ENCODE data around the gene VCAN. TPM values are rescaled to one million over a fixed set of nuclear protein-coding genes. Genes with fewer than 3 reads are reported as not detected.
A peak's percentile ranks its signal among the peaks of the same experiment; 100 is the strongest.
"Not testable (repeated sequence)": the region's sequence is repeated elsewhere in the genome, so short reads cannot be mapped to it uniquely, and the experiment has no call there.

The VCAN gene
- total RNA-seq (2014; rRNA removed; shearing (Covaris generic)), result 22.3 and 31.7 TPM in 2 replicates

DNA sequence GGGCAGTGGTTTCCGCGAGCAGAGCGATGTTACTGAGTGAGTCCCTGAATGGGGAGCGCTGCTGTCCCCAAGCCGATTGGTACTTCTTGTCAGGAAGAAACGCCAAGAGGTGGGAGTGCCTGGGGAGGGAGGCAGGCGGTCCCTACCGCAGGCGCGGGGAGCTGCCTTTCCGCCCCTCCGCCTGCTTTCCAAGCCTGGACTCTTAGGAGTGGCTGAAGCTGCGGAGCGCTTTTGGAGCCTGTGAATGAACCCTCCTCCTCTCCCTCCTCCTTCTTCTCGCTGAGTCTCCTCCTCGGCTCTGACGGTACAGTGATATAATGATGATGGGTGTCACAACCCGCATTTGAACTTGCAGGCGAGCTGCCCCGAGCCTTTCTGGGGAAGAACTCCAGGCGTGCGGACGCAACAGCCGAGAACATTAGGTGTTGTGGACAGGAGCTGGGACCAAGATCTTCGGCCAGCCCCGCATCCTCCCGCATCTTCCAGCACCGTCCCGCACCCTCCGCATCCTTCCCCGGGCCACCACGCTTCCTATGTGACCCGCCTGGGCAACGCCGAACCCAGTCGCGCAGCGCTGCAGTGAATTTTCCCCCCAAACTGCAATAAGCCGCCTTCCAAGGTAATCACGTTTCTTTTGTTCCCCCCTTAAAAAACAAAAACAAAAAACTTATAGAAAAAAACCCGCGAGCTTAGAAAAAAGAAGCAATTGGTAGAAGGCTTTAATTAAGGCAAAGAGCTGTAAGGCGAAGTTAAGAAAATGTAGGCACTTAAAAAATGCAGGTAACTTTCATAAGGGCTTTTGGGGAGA lies at the start of gene VCAN:
TSS of gene VCAN (plus strand) at position 340 of the 808 bp plus-strand sequence. CDS start 11,775 bp downstream, outside the sequence.
- DNase-seq (ENCODE audit: low spot score), result peak; percentile 50

DNA sequence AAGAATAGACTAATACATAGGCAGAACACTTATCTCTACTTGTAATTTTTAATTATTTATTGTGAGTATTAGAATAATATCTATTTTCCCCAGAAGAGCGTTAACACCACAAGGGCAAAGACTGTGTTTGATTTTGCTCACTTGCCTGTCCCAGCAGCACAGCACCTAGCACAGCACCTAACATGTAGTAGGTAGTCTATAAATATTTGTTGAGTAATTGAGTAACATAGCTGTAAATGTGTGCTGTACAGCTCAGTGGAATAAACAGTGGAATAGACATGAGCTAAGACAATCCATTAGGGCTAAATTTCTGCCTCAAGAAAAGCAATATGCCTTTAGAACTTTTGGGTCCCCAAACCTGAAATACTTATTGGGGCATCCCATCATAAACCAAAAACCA lies 49.3 kb upstream of the VCAN start:
- DNase-seq (ENCODE audit: low spot score), result no peak

DNA sequence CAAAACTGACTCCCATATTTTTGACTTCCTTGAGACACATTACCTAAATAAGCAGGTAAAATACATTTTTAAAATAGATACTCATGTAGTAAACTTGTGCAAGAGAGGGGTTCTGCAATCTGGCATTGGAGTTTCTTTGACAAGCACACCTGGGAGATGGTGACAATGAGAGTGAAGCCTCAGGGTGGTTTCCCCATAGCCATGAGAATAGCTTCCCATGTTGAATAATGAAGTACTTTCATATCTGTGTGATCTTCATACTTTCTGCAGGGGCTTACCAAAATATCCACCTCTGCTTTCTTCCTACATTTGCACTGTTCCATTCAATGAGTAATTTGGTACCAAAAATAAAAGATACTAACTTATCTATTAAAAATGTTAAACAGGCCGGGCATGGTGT lies 44.7 kb upstream of the VCAN start:
- DNase-seq (ENCODE audit: low spot score), result no peak

DNA sequence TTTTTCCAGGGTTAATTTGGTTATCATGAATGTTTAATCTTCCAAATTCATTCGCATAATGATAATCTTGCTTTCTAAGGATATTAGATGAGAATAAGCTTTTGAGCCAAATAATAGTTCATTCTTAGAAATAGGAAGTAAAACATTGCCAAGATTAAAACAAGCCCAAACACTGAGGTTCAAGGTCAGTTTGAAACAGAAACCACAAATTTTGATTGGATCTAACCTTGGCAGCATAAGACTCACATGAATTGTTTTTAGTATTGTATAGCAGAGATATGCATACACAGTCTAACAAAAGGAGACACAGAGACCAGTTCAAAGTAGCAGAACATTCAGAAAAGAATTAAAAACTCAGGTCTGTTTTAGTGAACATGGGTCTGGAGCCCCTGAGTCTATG lies 43.4 kb upstream of the VCAN start:
- DNase-seq (ENCODE audit: low spot score), result no peak

DNA sequence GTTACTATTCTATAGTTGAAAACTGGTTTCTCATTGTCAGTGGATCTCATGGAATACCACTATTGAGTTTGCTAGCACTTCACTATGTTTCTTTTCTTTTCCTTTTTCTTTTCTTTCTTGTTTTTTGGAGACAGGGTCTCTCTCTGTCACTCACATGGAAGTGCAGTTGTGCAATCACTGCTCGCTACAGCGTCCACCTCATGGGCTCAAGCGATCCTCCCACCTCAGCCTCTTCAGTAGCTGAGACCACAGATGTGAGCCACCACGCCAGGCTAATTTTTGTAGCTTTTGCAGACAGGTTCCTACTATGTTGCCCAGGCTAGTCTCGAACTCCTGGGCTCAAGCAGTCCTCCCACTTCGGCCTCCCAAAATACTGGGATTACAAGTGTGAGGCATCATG lies 42.7 kb upstream of the VCAN start:
- no peak for DNase-seq (ENCODE audit: low spot score)

DNA sequence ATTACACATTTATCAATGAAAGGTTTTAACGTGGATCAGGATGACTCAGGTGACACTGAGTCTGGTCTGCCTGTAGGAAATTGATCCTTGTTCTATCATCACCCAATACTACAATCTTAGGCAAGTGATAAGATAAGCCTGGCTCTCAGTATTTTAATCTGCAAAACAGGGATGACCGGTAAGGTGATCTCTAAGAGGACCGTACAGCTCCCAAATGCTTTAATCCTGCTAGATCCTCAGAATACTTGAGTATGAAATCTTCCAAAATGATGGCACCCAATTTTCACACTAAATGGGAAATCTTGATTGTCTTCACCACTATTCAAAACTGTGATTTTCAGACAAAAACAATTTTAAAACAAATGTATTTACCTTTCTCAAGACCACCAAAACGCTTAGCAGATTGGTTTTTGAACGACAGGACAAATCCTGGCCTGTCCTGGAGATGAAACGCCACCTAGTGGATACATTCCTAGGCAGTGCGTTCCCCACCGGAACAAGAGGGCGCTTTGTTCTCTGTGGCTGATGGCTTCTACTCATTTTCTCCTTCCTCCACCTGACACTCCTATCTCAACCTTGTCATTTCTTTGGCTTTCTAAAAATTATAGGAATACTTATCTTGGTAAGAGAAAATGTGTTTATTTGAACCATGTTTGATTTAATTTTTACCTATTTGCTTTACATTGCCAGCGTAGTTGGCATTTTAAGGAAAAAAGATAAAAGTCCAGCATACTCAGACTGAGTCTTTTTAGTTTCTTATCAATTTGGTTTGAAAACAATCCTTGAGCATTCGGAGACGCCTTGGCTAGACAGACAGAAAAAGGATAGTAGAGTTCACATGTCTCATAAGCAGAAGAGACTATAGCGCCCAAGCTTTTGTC lies 41.2 kb upstream of the VCAN start:
- DNase-seq (ENCODE audit: low spot score), result peak; percentile 72

DNA sequence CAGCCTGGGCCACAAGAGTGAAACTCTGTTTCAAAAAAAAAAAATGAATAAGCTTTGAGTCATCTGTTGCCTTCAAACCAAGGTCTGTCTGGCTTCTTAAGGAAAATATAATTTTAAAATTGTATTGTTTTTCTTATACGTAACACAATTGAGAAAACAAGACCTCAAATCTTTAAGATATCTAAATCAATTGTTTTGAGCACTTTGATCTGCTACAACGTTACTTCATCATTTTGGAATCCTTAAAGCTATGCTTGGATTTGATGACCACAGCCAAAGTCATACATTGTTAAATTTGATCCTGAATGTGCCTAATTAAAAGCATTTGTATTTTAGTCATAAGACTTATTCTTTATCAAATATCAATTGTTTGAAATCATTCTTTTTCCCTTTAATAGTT lies 37.7 kb upstream of the VCAN start:
- no peak for DNase-seq (ENCODE audit: low spot score)

DNA sequence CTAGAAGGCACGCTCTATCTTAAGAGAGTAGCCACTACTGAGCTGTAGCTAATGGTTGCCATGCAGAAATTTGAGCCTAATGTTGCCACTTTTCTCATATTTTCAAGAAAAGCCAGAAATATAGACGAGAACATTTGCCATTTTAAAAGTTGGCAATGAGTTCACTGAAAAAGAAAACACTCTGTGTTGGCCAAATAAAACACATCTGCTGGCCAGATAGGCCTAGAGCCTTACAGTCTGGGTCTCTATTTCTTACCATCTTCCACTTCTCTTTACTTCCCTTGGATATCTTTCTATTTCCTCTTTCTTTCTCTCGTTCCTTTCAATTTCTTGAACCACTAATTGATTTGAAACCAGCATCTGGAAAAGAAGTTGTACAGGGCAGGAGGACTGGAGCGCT lies 36.6 kb upstream of the VCAN start:
- no peak for DNase-seq (ENCODE audit: low spot score)

DNA sequence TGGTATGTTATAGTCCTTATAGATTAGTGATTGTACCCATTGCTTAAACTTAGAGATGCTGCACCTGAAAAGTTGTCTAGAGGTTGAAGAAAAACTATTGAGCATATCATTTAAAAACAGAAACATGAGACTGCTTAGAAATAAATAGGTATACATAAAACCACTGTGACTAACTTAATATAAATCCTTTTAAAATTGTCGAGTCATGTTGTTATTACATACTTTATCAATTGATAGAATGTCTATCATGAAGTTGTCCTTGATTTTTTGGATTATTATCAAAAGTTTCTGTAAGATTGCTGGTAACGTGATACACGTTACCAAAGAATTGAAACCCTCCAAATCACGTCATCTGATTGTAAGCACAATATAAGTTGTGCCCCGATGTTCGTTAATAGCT lies 35.3 kb upstream of the VCAN start:
- DNase-seq (ENCODE audit: low spot score), result no peak

DNA sequence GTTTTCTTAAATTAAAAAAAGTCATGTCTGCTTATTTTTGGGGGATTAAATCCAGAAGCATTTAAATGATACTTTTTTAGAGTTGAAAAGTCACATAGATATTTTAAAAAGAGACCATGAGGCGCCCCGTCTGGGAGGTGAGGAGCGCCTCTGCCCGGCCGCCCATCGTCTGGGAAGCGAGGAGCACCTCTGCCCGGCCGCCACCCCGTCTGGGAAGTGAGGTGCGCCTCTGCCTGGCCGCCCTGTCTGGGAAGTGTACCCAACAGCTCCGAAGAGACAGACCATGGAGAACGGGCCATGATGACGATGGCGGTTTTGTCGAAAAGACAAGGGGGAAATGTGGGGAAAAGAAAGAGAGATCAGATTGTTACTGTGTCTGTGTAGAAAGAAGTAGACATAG lies 33.8 kb upstream of the VCAN start:
- DNase-seq (ENCODE audit: low spot score), result not testable (repeated sequence)

DNA sequence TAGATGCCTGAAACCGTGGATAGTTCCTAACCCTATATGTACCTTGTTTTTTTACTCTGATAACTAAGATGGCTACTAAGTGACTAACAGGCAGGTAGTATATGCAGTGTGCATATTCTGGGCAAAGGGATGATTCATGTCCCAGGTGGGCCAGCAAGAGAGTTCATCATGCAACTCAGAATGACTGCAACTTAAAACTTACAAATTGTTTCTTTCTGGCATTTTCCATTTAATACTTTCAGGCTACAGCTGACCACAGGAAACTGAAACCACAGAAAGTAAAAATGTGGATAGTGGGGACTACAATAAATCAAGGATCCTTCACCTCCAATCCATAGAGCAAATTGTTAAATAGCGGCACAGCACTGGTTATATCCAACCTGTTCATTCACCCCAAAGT lies 30.7 kb upstream of the VCAN start:
- peak; percentile 16 for DNase-seq (ENCODE audit: low spot score)

DNA sequence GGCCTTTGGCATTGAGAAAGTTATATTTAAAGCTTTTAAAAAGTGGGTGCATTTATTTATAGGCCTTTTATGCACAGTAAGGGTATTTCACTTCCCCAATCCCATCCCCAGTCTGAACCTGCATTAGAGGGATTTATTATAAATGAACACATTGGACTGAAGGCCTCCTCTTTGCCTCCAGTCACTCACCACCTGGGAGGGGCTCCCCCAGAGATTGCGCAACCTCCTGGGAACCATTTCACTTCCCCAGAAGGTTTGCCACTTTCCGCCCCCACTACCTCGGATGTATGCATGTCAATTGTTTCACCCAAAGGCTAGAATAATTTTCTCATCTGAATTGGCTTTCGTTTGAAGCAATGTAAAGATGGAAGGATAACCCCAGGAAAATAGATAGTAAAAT lies 29.8 kb upstream of the VCAN start:
- no peak for DNase-seq (ENCODE audit: low spot score)

DNA sequence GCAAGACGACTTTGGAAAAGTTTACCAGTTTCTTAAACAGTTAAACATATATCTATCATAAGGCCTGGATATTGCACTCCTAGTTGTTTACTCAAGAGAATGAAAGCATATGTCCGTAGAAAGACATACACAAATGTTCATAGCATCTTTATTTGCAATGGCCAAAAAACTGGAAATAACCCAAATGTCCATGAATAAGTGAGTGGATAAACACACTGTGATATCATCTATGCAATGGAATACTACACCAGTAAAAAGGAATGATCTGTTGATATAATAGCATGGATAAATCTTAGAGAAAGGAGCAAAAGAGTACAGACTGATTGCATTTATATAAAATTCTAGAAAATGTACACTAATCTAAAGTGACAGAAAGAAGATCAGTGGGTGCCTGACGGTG lies 28.0 kb upstream of the VCAN start:
- DNase-seq (ENCODE audit: low spot score), result no peak

DNA sequence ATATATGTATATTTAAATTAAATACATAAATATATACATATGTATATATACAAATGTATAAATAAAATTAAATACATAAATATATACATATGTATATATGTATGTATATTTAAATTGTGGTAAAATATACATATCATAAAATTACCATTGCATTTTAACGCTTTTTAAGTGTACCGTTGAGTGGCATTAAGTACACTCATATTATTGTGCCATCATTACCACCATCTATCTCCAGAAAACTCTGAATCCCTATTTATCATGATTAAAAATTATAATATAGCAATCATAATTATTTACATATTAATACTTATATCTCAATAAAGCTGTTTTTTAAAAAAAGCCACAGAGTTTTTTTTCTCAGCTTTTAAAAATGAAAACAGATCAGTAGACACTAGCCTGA lies 27.1 kb upstream of the VCAN start:
- no peak for DNase-seq (ENCODE audit: low spot score)

DNA sequence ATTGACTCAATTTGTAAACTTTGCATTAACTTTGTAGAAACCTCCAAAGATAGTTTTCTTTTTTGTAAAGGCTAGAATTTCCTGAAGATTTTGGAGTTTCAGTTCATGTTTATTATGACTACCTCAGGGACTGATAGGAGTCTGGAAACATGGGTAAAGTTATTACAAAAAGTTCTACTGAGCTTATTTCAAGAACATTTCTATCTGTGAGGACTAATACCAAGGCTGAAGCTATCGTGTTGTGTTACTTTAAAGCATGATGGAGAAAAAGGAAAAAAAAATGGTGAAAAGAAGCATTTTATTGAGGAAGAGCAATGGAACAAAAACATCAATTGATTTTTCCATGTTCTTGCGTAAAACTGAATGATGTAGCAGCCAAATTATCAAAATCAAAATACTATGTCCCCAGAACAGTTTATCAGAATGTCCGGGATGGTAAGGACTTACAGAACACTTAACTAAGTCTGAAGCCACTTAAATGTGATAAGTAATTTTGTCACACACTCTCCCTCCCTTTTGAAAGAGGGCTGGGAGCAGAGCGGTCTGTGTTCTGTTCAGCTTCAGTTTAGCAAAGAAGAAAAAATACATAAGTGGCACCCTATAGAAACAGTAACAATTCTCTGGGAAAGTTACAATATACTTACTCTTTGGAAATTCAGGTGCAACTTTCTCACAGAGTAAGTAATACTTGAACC lies 25.1 kb upstream of the VCAN start:
- no peak for DNase-seq (ENCODE audit: low spot score)

DNA sequence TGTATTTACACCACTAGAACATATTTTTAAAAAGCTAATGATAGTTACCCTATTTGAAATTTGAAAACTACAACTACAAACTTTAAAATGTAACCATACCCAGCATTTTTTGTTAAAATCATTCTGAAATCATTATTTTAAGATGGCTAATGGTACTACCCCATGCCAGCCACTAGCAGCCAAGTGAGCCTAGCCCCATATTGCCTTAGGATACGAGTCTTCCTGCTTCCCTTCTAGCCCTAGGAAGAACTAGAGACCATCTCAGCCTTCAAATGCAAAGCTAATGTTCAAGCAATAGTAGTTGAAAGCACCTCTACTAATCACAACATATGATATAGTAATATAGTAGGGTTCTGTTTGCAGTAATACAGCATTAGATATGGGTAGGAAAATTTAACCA lies 24.0 kb upstream of the VCAN start:
- no peak for DNase-seq (ENCODE audit: low spot score)

DNA sequence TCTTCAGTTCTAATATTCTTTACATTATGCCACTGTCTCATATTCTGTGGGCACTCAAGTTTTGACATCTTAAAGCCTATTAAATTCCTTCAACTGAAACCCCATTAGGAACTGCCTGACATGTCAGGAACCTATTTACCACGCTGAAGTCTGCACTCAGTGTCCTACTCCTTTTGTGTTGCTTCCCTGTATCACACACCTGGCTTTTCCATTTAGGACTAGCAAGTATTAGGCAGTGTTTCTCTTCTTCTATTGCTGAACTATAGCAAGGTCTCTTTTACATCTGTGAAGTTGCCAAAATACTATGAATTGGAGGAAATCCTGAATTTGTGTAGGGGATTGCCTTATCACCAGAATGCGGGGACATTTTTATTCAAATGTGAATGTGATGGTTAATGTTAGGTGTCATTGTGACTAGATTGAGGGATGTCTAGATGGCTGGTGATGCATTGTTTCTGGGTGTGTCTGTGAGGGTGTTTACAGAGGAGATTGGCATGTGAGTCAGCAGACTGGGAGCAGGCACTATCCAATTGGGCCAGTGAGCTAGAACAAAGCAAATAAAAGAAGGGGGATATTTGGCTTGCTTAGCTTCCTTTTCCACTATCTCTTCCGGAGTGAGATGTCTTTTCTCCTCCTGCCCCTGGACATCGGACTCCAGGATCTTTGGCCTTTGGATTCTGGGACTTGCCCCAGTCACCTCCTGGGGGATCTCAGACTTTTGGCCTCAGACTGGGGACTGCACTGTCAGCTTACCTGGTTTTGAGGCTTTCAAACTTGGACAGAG lies 21.2 kb upstream of the VCAN start:
- no peak for DNase-seq (ENCODE audit: low spot score)

DNA sequence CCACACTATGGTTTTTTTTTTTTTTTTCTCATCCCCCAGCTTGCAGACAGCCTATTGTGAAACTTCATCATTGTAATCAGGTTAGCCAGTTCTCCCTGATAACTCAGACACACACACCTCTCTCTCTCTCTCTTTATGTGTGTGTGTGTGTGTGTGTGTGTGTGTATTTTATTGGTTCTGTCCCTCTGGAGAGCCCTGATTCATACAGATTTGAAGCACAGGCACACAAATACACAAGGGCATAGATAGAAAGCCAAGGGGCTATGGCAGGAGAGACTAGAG lies 20.6 kb upstream of the VCAN start:
- DNase-seq (ENCODE audit: low spot score), result no peak

DNA sequence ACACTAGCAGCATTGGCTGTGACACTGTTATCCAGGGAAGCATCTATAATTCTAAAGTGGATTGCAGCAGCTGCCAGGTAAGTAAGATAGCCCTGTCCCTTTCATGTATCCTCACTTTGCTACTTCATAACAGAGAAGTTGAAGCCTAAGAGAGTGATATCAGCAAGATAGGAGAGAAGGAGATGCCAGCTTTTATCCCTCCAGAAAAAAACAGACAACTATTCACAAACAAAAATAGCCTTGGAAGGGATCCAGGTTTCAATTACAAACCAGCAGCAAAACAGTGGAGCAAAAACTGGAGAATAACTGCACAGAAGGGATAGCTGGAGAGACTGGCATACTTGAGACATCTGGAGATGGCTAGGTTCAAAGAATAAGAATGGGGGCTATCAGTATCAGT lies 19.6 kb upstream of the VCAN start:
- DNase-seq (ENCODE audit: low spot score), result no peak

DNA sequence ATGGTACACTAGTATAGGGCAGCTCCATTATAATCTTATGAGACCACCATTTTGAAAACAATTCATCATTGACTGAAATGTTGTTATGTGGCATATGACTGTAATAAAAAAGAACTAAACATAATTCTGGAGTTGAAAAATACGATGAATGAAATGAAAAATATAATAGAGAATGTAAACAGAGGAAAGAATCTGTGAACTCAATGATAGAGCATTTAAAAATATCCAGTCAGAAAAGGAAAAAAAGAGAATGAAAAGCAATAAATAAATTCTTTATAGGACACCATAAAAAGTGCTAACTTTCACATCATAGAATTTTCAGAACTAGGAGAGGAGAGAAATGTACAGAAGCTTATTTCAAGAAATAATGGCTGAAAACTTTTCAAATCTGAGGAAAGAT lies 17.6 kb upstream of the VCAN start:
- no peak for DNase-seq (ENCODE audit: low spot score)

DNA sequence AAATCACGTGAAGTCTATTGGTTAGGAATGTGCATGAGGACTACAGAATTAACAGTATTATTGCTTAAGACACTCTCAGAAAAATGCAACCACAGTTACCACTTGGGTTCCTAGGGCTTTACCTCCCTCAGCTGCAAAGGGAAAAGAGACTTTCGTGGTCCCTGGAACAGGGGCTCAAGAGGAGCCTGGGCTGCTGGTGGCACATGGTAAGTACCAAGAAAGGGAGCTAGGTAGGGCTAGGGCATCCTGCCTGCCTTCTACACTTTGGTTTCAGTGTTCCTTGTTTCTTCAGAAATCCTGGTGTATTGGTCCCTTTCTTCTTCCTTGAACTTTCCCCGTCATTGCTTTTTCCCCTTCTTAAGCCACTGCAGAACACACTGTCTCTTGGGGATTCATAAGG lies 7.3 kb upstream of the VCAN start:
- DNase-seq (ENCODE audit: low spot score), result no peak

Measured in A172 (cell line).